K562 (cell line): ENCODE measurements around the gene ENDOU. TPM values are rescaled to one million over a fixed set of nuclear protein-coding genes. Genes with fewer than 3 reads are reported as not detected.

Experiments
- ARHGAP35 ChIP-seq: fragments of 450-650 bp; IDR thresholded peaks from 2 replicates; pipeline ENCODE4 v1.6.1; 2018; ENCODE audit not compliant: partially characterized antibody
- C11orf30 ChIP-seq: fragments of 450-650 bp; IDR thresholded peaks from 2 replicates; pipeline ENCODE4 v1.6.1; 2016; ENCODE audit warnings: low read depth, mild to moderate bottlenecking
- COPS2 ChIP-seq: fragments of 450-650 bp; conservative IDR thresholded peaks from 2 replicates; pipeline ENCODE4 v1.6.1; 2016; ENCODE audit warnings: mild to moderate bottlenecking, moderate library complexity
- CREB1 ChIP-seq, 2 experiments: sonication (generic) in 1 of 2; formaldehyde crosslinking in 1 of 2; IDR thresholded peaks; 2 replicates each; pipeline versions ENCODE4 v1.6.1 to v1.8.0; 2012 to 2022; ENCODE audit warnings: inconsistent platforms in 1 of 2, mild to moderate bottlenecking in 1 of 2, missing genetic modification reagents in 1 of 2, moderate library complexity in 1 of 2
- CREBBP ChIP-seq: IDR thresholded peaks from one replicate; pipeline ENCODE4 v1.6.1; 2012; ENCODE audit warnings: low read depth, mild to moderate bottlenecking, control low read depth, inconsistent platforms, low read length
- CTCF ChIP-seq, 3 experiments: IDR thresholded peaks in 2 of 3; conservative IDR thresholded peaks in 1 of 3; 2 replicates each; pipeline ENCODE4 v1.5.1; 2011 to 2012; ENCODE audit warnings: low read length in 3 of 3, mild to moderate bottlenecking in 3 of 3, control low read depth in 2 of 3, improper control_type of control experiment in 1 of 3, inconsistent platforms in 1 of 3, low read depth in 1 of 3, mixed read lengths in 1 of 3, moderate library complexity in 1 of 3; ENCODE audit not compliant: insufficient read depth in 2 of 3
- DNMT1 ChIP-seq: fragments of 450-650 bp; IDR thresholded peaks from 2 replicates; pipeline ENCODE4 v1.6.1; 2016; ENCODE audit warnings: antibody characterized with exemption, mild to moderate bottlenecking
- FOXJ3 ChIP-seq: sonication (generic); formaldehyde crosslinking; IDR thresholded peaks from 2 replicates; pipeline ENCODE4 v1.4.0; 2020; ENCODE audit warnings: mild to moderate bottlenecking, missing genetic modification reagents
- FOXK1 ChIP-seq: sonication (generic); formaldehyde crosslinking; IDR thresholded peaks from 2 replicates; pipeline ENCODE4 v1.8.0; 2022; ENCODE audit warnings: missing genetic modification reagents, mild to moderate bottlenecking, borderline replicate concordance
- FOXP1 ChIP-seq: sonication (generic); formaldehyde crosslinking; IDR thresholded peaks from 2 replicates; pipeline ENCODE4 v1.8.0; 2022; ENCODE audit warnings: mild to moderate bottlenecking, missing genetic modification reagents
- GATA2 ChIP-seq: sonication (generic); formaldehyde crosslinking; IDR thresholded peaks from 2 replicates; pipeline ENCODE4 v1.4.0; 2020; ENCODE audit warnings: mild to moderate bottlenecking, missing genetic modification reagents
- HDAC2 ChIP-seq: fragments of 450-650 bp; IDR thresholded peaks from 2 replicates; pipeline ENCODE4 v1.6.1; 2016; ENCODE audit warnings: mild to moderate bottlenecking
- HNRNPLL ChIP-seq: fragments of 200-400 bp; formaldehyde crosslinking; IDR thresholded peaks from 2 replicates; pipeline ENCODE4 v1.6.1; 2017; ENCODE audit warnings: low read length, low read depth, mild to moderate bottlenecking; ENCODE audit not compliant: poor library complexity, severe bottlenecking
- JUND ChIP-seq, 2 experiments: IDR thresholded peaks; 2 replicates in 1 of 2; 3 replicates in 1 of 2; pipeline ENCODE4 v1.6.1; 2011; ENCODE audit warnings: borderline replicate concordance in 2 of 2, low read depth in 2 of 2, low read length in 2 of 2, improper control_type of control experiment in 1 of 2, missing biosample characterization in 1 of 2, missing genetic modification characterization in 1 of 2, missing genetic modification reagents in 1 of 2
- KLF16 ChIP-seq: IDR thresholded peaks from 2 replicates; pipeline ENCODE4 v1.6.1; 2016; ENCODE audit warnings: antibody characterized with exemption
- MTA2 ChIP-seq: fragments of 450-650 bp; IDR thresholded peaks from 2 replicates; pipeline ENCODE4 v1.6.1; 2016; ENCODE audit warnings: low read depth
- MYC ChIP-seq, 2 experiments: fragments of 250-450 bp in 1 of 2; sonication (Bioruptor Pico) in 1 of 2; IDR thresholded peaks; 2 replicates each; pipeline versions ENCODE4 v1.5.1 to v1.6.1; 2012 to 2021; ENCODE audit warnings: low read depth in 2 of 2, borderline replicate concordance in 1 of 2, improper control_type of control experiment in 1 of 2, low read length in 1 of 2, mild to moderate bottlenecking in 1 of 2, moderate library complexity in 1 of 2
- NCOA2 ChIP-seq, 2 experiments: fragments of 450-650 bp; IDR thresholded peaks; 2 replicates each; pipeline ENCODE4 v1.6.1; 2018; ENCODE audit warnings: mild to moderate bottlenecking in 2 of 2, moderate library complexity in 1 of 2; ENCODE audit not compliant: partially characterized antibody in 2 of 2
- POLR2G ChIP-seq: fragments of 200-400 bp; formaldehyde crosslinking; IDR thresholded peaks from 2 replicates; pipeline ENCODE4 v1.6.1; 2017; ENCODE audit warnings: low read depth, mild to moderate bottlenecking, antibody characterized with exemption, low read length, moderate library complexity
- PTTG1 ChIP-seq: fragments of 450-650 bp; IDR thresholded peaks from 2 replicates; pipeline ENCODE4 v1.6.1; 2016; ENCODE audit warnings: low read depth, mild to moderate bottlenecking, missing genetic modification characterization, missing compliant biosample characterization
- RB1 ChIP-seq: fragments of 450-650 bp; IDR thresholded peaks from 2 replicates; pipeline ENCODE4 v1.6.1; 2017; ENCODE audit warnings: low read depth, mild to moderate bottlenecking
- RCOR1 ChIP-seq, 2 experiments: IDR thresholded peaks; 2 replicates each; pipeline ENCODE4 v1.6.1; 2012; ENCODE audit warnings: low read depth in 2 of 2, low read length in 2 of 2, borderline replicate concordance in 1 of 2, improper control_type of control experiment in 1 of 2
- SAFB2 ChIP-seq: fragments of 200-400 bp; formaldehyde crosslinking; IDR thresholded peaks from 2 replicates; pipeline ENCODE4 v1.6.1; 2018; ENCODE audit warnings: borderline replicate concordance, low read length, low read depth, moderate library complexity; ENCODE audit not compliant: severe bottlenecking
- SMAD4 ChIP-seq: fragments of 250-450 bp; sonication (Bioruptor Pico); conservative IDR thresholded peaks from 2 replicates; pipeline ENCODE4 v1.8.0; 2021; ENCODE audit warnings: inconsistent platforms, mild to moderate bottlenecking, moderate library complexity
- SMARCB1 ChIP-seq: IDR thresholded peaks from 2 replicates; pipeline ENCODE4 v1.6.1; 2011; ENCODE audit warnings: improper control_type of control experiment, low read depth; ENCODE audit not compliant: insufficient read length
- STAT5B ChIP-seq: fragments of 250-450 bp; sonication (Bioruptor Pico); IDR thresholded peaks from 2 replicates; pipeline ENCODE4 v1.8.0; 2021; ENCODE audit warnings: mild to moderate bottlenecking, inconsistent platforms
- ZNF77 ChIP-seq: fragments of 250-450 bp; sonication (Bioruptor Pico); IDR thresholded peaks from 2 replicates; pipeline ENCODE4 v1.5.0; 2020
- ZNF778 ChIP-seq: fragments of 450-650 bp; formaldehyde crosslinking; IDR thresholded peaks from 2 replicates; pipeline ENCODE4 v1.4.0; 2020; ENCODE audit warnings: mild to moderate bottlenecking, moderate library complexity
- ZNF780A ChIP-seq: fragments of 250-450 bp; sonication (Bioruptor Pico); IDR thresholded peaks from 2 replicates; pipeline ENCODE4 v1.5.0; 2021; ENCODE audit warnings: mild to moderate bottlenecking
- polyA plus RNA-seq, 8 experiments: library from polyadenylated mRNA; depleted of rRNA in 4 of 8; stranded (reverse) in 5 of 8; unstranded in 3 of 8; fragments of >200 nt; fragmentation: Nextera tagmentation in 2 of 8; fragmentation: Illumina TruSeq in 1 of 8; extraction: Ambion mirVana in 2 of 8; extraction: Trizol in 1 of 8; gene quantifications; 2 replicates each; pipeline versions ENCODE4 v1.2.1 to v1.2.3, GENCODE V29; 2011 to 2014; ENCODE audit warnings: inconsistent platforms in 1 of 8, missing spikeins in 1 of 8
- total RNA-seq, 7 experiments: library from RNA; depleted of rRNA in 6 of 7; stranded (reverse); fragments of >200 nt in 6 of 7; fragmentation: Illumina TruSeq in 2 of 7; extraction: Trizol in 2 of 7; gene quantifications; 2 replicates each; pipeline versions ENCODE4 v1.2.1 to v1.2.3, GENCODE V29; 2011 to 2021; ENCODE audit warnings: low replicate concordance in 1 of 7

Gene ENDOU
- total and polyA plus RNA-seq, 9 of the 15 experiments (the other 6 are each of a cell fraction or from before 2014, with no cell fraction given) = 0.03 TPM; not detected in 8

GRCh38 chr12:47715393-47715876 lies 9.9 kb downstream of the ENDOU start (continued):
- TF ChIP-seq HNRNPLL (no peak), MYC (IDR thresholded peaks at IDR 0.05; ENCODE audit: low read depth, low read length) (no peak), MYC (CRISPR knock-in tag; IDR thresholded peaks at IDR 0.05; ENCODE audit: borderline replicate concordance, low read depth) (no peak), DNMT1 (no peak), FOXK1 (0 out of 2 replicates have a peak, but pooled peaks have one; percentile 42), GATA2 (CRISPR knock-in tag) (no peak), ZNF780A (CRISPR knock-in tag) (no peak), ZNF77 (no peak), C11orf30 (no peak), POLR2G (no peak), FOXJ3 (CRISPR knock-in tag) (no peak), CTCF (IDR thresholded peaks at IDR 0.05 in 2 of 3, conservative IDR thresholded peaks at IDR 0.05 in 1 of 3; ENCODE audit: insufficient read depth in 2 of 3, low read depth in 1 of 3, low read length in 3 of 3) (peak; percentile 80 to 89 (median 84)), JUND (IDR thresholded peaks at IDR 0.05; ENCODE audit: borderline replicate concordance, low read depth, low read length) (peak; percentile 12; the same call in 1 of the 2 replicates), JUND (tag; IDR thresholded peaks at IDR 0.05; ENCODE audit: borderline replicate concordance, low read depth, low read length) (no peak; the same call in 2 of the 3 replicates), NCOA2 (IDR thresholded peaks at IDR 0.05; ENCODE audit: partially characterized antibody in 2 of 2) (no peak), PTTG1 (no peak), COPS2 (no peak), FOXP1 (CRISPR knock-in tag) (no peak), CREBBP (no peak), SMARCB1 (no peak), KLF16 (0 out of 2 replicates have a peak, but pooled peaks have one; percentile 33), STAT5B (no peak), RCOR1 (IDR thresholded peaks at IDR 0.05; ENCODE audit: borderline replicate concordance in 1 of 2, low read depth in 2 of 2, low read length in 2 of 2) (0 out of 4 replicates have a peak, but pooled peaks of 1 of the 2 experiments have one; percentile 27), ARHGAP35 (no peak), ZNF778 (no peak), CREB1 (IDR thresholded peaks at IDR 0.05) (0 out of 2 replicates have a peak, but pooled peaks have one; percentile 10), CREB1 (CRISPR knock-in tag; IDR thresholded peaks at IDR 0.05) (no peak), RB1 (no peak), MTA2 (no peak), SMAD4 (CRISPR knock-in tag) (0 out of 2 replicates have a peak, but pooled peaks have one; percentile 27), HDAC2 (no peak), SAFB2 (no peak)
